ENCODE measurements around the gene CPEB1. TPM values are rescaled to one million over a fixed set of nuclear protein-coding genes. Genes with fewer than 3 reads are reported as not detected.

CPEB1 gene
- total and polyA plus RNA-seq, 2 experiments from 2014 or later = 4.1 to 9.4 TPM

GRCh38 chr15:82558502-82558901 lies 88.7 kb downstream of the CPEB1 start:
- TF ChIP-seq ZNF114 (CRISPR knock-in tag; IDR thresholded peaks at IDR 0.05) = no peak
- TF ChIP-seq ETS1 (IDR thresholded peaks at IDR 0.05) = no peak
- no peak for TF ChIP-seq JUNB (IDR thresholded peaks at IDR 0.05; ENCODE audit: unreplicated experiment)
- TF ChIP-seq EZH2phosphoT487 (IDR thresholded peaks at IDR 0.05; ENCODE audit: unreplicated experiment) = no peak
- TF ChIP-seq STAT1 (IDR thresholded peaks at IDR 0.05; ENCODE audit: unreplicated experiment) = no peak
- TF ChIP-seq CTCF (conservative IDR thresholded peaks at IDR 0.05; ENCODE audit: low read depth in 2 of 2) = no peak
- no peak for TF ChIP-seq POLR2AphosphoS5 (IDR thresholded peaks at IDR 0.05; ENCODE audit: low read depth)
- TF ChIP-seq CREB1 (CRISPR knock-in tag; IDR thresholded peaks at IDR 0.05; ENCODE audit: low read depth) = no peak
- no peak for TF ChIP-seq ZNF331 (CRISPR knock-in tag; IDR thresholded peaks at IDR 0.05; ENCODE audit: low read depth)
- no peak for TF ChIP-seq ZNF462 (CRISPR knock-in tag; IDR thresholded peaks at IDR 0.05)
- no peak for TF ChIP-seq REST (IDR thresholded peaks at IDR 0.05; ENCODE audit: unreplicated experiment)
- H4K20me1 ChIP-seq (replicated peaks; ENCODE audit: insufficient read depth) = no peaks in the 10 kb centered on the region
- no peaks in the 10 kb centered on the region for H3K9me2 ChIP-seq (ENCODE audit: insufficient read depth)
- Mint-ChIP-seq H3K27me3 (ENCODE audit: insufficient read depth, low read depth, poor library complexity) (no peaks in the 10 kb centered on the region), H3K9me3 (no peaks in the 10 kb centered on the region), H3K4me3 (no peak overlapping the region), H3K4me1 (peaks cover 2% of the 10 kb centered on the region; the same call in 1 of the 3 replicates), H3K36me3 (ENCODE audit: low read depth) (no peaks in the 10 kb centered on the region), H3K27ac (no peak overlapping the region)
- no peaks in the 10 kb centered on the region for H3K36me3 ChIP-seq (ENCODE audit: insufficient read depth)
- H3K27me3 ChIP-seq (ENCODE audit: insufficient read depth) = no peaks in the 10 kb centered on the region
- ATAC-seq (no peak), DNase-seq (ENCODE audit: low spot score) (no peak)
- H3F3A ChIP-seq (replicated peaks; ENCODE audit: low read depth) = no peaks in the 10 kb centered on the region
- no peak overlapping the region for H3K4me3 ChIP-seq
- H2AFZ ChIP-seq = no peak overlapping the region
- no peaks in the 10 kb centered on the region for H3K79me2 ChIP-seq (replicated peaks; ENCODE audit: insufficient read depth)
- no peaks in the 10 kb centered on the region for H3K4me1 ChIP-seq (ENCODE audit: insufficient read depth)
- no peak overlapping the region for H3K4me2 ChIP-seq
- no peak overlapping the region for H3K27ac ChIP-seq (ENCODE audit: low read depth)
